NCI-H1048 (cell line): Measurements from ENCODE around the gene LZTS3.
"Not testable (repeated sequence)": the region's sequence is repeated elsewhere in the genome, so short reads cannot be mapped to it uniquely, and the experiment has no call there.

Experiments used
- DNase-seq: peaks from one replicate; lab custom pipeline; 2025; lab: John Stamatoyannopoulos, UW

Gene LZTS3

DNA sequence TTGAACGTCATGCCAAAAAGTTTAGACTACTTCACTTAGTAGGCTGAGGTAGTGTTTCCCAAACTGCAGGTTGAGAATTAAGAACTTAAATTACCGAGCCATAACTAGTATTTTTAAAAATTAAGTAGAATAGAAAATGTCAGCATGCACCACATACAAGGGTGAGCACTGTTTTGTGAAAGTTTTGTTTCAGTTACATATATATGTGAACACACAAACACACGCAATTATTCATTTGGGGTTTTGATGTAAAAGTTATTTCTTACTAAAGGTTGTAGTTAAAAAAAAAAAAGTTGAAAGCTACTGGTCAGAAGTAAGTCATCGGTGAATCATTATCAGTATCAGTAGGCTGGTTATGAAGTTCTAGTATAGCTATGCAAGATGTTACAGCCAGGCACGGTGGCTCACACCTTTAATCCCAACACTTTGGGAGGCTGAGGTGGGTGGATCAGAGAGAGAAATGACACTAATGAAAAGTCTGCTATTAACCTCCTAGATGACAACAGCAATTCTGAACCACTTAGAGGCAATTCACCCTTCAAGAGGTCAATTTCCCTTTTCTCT lies 37.8 kb downstream of the LZTS3 start:
- DNase-seq, result no peak

DNA sequence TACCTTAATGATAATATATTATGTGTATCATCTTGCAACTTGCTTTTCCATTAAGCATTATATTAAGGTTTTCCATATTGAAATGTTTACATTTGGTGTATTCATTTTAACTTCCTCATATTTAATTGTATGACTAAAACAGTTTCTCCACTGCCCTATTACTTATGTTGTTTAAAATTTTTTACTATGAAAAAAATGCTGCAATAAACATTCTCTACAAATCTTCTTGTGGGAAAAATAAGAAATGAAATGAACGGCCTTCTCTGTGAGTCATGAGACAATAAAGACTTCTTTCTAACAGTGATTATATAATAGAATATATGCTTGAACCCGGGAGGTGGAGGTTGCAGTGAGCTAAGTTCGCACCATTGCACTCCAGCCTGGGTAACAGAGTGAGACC lies 39.2 kb downstream of the LZTS3 start:
- no peak for DNase-seq

DNA sequence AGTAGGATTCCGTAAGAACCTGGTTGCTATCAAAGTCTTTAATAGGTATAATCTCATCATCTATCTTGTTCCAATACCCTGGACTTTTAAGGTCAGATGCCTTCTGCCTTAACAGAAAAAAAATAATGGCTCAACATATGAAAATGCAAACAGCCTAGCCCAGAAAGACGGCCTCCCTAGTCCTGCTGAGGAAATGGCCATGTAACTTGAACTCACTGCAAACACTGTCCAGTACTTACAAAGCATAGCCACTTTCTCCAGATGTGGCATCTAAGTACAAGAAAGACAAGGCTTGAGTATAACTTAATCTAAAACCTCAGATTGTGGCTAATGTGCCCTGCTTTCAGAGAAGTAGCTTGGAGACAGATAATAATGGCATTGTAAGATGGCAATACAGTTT lies 40.2 kb downstream of the LZTS3 start:
- no peak for DNase-seq

DNA sequence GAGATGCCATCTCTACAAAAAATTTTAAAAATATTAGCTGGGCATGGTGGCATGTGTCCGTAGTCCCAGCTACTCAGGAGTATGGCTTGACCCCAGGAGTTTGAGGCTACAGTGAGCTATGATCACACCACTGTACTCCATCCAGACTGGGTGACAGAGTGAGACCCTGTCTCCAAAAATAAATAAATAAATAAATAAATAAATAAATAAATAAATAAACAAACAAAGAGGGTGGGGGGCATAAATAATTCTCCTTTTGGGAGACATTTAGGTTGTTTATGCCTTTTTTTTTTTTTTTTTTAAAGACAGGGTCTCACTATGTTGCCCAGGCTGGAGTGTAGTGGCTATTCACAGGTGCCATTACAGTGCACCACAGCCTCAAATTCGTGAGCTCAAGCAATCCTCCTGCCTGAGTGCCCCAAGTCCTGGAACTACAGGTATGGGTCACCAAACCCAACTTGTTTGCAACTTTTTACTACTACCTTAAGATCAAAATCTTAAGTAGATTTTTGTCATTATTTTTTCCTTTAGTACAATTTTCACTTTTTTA lies 43.2 kb downstream of the LZTS3 start:
- no peak for DNase-seq

DNA sequence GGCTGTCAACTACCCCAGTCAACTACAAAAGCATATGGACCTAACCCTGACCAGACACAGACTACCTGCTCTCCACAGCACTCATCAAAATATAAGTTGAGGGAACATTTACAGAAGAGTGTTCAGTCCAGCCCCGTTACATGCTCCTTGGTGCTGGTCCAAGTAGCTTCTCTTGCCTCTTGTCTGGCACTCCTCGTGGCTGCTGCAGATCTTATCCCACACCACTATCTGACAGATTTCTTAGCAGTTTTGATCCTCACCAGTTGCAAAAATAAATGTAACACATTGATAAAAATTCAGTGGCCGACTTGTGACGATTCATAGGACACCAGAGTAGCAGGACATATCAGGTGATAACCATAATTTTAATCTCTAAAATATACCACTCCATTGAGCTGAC lies 44.3 kb downstream of the LZTS3 start:
- DNase-seq, result no peak

DNA sequence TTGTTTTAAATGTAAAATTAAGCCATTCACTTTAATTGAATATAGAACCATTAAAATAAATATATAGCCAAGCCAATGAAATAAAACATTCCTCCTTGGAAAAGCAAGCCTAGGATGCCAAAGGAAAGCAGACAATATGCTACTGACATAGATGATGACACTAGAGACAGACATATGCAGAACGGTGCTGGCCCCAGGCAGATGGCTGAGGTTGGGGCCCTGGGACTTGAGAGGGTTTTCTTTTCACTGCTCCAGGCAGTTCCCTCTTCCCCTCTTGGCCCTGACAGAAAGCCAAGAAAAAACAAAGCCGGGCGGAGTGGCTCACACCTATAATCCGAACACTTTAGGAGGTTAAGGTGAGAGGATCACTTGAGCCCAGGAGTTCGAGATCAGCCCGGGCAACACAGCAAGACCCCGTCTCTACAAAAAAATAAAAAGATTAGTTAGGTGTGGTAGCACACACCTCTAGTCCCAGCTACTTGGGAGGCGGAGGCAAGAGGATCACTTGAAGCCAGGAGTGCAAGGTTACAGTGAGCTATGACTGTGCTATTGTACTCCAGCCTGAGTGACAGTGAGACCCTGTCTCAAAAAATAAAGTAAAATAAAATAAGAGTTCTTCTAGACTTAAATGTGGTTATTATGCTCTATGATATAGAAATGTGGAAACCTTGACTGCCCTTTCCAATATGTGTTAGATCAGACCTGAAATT lies 44.9 kb downstream of the LZTS3 start:
- no peak for DNase-seq

DNA sequence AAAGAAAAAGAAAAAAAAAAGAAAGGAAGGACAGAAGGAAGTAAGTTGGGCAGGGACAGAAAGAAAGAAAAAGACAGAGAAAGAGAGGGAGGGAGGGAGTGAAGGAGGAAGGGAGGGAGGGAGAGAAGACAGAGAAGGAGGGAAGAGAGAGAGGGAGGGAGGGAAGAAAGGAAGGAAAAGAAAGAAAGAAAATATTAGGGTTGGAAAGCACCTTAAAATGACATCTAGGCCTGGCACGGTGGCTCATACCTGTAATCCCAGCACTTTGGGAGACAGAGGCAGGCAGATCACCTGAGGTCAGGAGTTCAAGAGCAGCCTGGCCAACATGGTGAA lies 46.9 kb downstream of the LZTS3 start:
- DNase-seq, result no peak

DNA sequence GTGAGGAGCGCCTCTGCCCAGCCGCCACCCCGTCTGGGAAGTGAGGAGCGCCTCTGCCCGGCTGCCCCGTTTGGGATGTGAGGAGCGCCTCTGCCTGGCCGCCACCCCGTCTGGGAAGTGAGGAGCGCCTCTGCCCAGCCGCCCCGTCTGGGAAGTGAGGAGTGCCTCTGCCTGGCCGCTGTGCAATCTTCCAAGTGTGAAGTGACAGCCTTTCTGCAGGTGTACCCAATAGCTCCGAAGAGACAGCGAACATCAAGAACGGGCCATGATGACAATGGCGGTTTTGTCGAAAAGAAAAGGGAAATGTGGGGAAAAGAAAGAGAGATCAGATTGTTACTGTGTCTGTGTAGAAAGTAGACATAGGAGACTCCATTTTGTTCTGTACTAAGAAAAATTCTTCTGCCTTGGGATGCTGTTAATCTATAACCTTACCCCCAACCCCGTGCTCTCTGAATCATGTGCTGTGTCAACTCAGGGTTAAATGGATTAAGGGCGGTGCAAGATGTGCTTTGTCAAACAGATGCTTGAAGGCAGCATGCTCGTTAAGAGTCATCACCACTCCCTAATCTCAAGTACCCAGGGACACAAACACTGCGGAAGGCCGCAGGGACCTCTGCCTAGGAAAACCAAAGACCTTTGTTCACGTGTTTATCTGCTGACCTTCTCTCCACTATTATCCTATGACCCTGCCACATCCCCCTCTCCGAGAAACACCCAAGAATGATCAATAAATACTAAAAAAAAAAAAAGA lies 47.4 kb downstream of the LZTS3 start:
- DNase-seq, result not testable (repeated sequence)

DNA sequence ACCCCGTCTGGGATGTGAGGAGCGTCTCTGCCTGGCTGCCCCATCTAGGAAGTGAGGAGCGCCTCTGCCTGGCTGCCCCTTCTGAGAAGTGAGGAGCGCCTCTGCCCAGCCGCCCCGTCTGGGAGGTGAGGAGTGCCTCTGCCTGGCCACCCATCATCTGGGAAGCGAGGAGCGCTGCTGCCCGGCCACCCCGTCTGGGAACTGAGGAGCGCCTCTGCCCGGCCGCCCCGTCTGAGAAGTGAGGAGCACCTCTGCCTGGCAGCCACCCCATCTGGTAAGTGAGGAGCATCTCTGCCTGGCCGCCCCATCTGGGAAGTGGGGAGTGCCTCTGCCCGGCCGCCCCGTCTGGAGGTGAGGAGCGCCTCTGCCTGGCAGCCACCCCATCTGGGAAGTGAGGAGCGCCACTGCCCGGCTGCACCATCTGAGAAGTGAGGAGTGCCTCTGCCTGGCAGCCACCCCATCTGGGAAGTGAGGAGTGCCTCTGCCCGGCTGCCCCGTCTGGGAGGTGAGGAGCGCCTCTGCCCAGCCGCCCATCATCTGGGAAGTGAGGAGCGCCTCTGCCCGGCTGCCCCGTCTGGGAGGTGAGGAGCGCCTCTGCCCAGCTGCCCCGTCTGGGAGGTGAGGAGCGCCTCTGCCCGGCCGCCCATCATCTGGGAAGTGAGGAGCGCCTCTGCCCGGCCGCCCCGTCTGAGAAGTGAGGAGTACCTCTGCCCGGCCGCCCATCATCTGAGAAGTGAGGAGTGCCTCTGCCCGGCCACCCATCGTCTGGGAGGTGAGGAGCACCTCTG lies 48.4 kb downstream of the LZTS3 start:
- DNase-seq, result not testable (repeated sequence)

DNA sequence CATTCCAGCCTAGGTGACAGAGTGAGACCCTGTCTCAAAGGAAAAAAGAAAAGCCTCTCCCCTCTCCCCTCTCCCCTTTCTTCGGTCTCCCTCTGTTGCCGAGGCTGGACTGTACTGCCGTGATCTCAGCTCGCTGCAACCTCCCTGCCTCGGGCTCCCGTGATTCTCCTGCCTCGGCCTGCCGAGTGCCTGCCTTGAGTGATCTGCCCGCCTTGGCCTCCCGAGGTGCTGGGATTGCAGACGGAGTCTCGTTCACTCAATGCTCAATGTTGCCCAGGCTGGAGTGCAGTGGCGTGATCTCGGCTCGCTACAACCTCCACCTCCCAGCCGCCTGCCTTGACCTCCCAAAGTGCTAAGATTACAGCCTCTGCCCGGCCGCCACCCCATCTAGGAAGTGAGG lies 49.2 kb downstream of the LZTS3 start:
- not testable (repeated sequence) for DNase-seq

DNA sequence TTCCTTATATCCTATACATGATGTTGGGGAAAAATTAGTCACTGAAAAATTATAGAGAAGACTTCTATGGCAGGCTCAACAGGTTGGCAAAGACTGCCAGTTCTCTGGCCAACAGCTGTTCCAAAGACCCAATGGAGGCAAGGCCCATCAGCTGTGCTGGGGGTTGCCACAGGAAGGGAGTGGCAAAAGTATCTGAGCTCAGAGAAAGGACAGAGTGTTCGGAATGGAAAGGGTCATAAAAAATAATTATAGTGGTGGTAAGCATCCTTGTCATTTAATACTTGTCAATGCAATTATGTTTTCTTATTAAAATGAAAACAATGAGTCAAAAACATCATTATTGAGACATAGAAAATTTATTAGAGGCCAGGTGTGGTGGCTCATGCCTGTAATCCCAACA lies 49.8 kb downstream of the LZTS3 start:
- DNase-seq, result no peak

DNA sequence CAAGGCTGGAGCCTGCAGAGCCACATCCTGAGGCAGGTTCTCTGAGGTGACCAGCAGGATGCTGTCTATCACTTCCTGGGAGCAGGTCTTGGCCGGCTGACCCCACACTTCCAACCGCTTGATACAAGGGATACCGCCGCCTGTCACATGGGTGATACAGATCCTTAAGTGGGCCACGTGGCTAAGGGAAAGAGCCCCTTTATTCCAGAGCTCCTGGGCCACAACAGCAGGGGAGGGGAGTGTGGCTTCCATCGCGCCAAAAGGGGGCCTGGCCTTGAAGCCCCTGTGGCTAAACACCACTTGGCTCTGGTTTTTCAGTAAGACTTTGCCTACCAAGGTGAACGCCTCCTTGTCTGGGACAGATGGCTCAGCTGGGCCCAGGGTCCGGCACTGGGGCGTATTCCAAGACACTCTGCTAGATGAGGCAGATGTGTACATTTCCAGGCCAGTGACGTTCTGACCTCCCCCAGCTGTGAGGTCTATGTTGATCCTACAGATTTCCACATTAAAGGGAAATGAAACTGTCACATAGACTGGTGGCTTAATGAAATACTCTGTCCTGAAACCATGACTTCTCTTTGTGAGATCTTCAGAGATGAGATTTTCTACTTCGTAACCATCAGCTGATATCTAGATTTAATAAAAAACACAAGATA lies 51.3 kb downstream of the LZTS3 start:
- no peak for DNase-seq

DNA sequence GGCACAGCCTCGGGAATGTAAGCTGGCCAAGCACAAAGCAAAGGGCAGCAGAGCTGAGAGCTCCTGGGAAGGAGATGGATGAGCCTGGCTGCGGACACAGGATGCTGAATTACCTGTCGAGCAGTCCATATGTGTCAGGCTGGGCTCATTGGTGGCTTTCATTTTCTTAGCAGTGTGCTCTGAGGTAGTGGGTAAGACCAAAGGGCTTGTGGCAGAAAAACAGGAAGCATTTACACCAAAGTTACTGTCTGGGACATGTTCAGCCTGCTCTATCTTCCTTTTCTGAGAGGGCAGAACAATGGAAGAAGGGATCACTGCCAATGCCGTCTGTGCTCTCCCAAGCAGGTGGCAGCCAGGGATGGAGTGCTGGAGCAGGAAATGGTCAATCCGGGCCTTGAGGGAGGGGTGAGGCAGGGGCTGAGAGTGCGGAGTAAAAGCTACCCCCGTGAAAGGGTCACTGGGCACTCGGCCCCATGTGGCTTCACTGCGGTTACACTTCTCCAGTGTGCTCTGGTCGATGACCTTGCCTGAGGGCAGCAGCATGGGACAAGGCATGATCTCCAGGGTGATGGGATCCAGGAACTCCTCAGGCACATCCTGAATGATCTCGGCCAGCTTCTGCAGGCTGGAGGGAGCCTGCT lies 52.0 kb downstream of the LZTS3 start:
- no peak for DNase-seq

DNA sequence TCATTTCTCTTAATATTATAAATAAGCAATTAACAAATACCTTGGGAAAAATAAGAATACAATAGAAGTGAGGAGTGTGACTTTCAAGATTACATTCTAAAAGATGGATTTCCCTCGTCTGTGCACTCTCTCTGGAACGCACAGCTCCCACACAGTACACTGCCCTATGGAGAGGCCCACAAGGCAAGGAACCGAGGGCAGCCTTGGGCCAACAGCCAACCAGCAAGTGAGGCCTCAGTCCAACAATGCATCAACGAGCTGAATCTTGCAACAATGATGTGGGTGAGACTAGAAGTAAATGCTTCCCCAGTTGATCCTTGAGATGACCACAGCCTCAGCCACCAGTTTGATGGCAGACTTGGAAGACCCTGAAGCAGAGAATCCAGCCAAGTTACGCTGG lies 54.3 kb downstream of the LZTS3 start:
- no peak for DNase-seq

DNA sequence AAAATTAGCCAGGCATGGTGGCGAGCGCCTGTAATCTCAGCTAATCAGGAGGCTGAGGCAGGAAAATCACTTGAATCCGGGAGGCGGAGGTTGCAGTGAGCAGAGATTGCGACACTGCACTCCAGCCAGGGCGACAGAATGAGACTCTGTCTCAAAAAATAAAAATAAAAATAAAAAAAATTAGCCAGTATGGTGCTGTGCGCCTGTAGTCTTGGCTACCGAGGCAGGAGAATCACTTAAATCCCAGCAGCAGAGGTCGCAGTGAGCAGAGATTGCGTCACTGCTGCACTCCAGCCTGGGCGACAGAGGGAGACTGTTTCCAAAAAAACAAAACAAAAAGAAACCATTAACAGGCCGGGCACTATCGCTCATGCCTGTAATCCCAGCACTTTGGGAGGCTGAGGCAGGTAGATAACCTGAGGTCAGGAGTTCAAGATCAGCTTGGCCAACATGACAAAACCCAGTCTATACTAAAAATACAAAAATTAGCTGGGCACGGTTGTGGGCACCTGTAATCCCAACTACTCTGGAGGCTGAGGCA lies 55.4 kb downstream of the LZTS3 start:
- not testable (repeated sequence) for DNase-seq

DNA sequence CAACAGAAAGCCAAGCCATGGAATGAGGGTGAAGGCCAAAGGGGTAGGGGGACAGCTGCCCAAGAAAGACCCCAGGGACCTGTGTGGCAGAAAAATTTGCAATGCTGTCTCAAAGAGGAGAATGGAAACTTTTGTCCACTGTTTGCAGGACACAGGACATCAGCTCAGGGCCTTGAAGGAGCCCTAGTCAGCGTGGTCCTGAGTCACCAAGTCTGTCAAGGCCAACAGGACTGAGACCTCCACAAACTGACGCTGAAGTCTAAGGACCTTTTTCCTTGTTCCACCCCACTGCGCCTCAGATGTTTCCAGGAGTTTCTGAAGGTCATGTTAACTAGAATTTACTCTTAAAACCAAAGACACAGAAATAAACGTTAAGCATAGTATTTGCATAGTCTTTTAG lies 57.0 kb downstream of the LZTS3 start:
- DNase-seq, result no peak

DNA sequence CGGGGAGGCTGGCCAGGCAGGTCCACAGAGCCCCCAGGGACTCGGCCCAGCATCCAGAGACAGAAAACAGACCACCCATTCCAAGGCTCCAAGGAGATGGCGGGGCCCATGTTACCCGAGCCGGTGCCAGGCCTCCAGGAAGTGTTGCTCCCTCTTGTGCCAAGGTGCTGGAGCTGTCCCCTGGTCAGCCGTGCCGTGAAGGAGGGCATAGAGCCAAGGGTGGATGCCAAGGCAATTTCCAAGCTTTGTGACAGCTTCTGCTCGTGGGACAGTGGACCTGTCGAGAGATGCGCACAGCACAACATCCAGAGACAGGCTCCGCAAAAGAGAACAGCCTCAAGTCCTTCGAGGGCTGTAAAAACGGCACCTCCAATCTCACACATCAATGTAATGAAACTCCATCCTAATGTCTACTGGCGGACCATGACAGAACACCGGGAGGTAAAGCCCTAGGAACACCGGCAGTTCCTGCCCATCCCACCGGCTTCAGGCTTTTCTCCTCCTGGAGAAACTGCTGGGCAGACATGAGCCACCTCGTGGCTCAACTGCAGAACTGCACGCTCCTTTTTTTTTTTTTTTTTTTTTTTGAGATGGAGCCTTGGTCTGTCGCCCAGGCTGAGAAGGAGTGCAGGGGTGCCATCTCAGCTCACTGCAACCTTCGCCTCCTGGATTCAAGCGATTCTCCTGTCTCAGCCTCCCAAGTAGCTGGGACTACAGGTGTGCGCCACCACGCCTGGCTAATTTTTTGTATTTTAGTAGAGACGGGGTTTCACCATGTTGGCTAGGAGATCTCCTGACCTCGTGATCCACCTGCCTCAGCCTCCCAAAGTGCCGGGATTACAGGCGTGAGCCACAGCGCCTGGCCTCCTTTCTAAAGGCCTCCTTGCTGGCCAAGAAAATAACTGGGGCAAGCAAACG lies 57.9 kb downstream of the LZTS3 start:
- no peak for DNase-seq
